Measurements from ENCODE around the gene GNB5. TPM values are rescaled to one million over a fixed set of nuclear protein-coding genes. Genes with fewer than 3 reads are reported as not detected.

Gene GNB5
- total RNA-seq, 1 experiment from 2014 or later: 32.8 TPM

DNA sequence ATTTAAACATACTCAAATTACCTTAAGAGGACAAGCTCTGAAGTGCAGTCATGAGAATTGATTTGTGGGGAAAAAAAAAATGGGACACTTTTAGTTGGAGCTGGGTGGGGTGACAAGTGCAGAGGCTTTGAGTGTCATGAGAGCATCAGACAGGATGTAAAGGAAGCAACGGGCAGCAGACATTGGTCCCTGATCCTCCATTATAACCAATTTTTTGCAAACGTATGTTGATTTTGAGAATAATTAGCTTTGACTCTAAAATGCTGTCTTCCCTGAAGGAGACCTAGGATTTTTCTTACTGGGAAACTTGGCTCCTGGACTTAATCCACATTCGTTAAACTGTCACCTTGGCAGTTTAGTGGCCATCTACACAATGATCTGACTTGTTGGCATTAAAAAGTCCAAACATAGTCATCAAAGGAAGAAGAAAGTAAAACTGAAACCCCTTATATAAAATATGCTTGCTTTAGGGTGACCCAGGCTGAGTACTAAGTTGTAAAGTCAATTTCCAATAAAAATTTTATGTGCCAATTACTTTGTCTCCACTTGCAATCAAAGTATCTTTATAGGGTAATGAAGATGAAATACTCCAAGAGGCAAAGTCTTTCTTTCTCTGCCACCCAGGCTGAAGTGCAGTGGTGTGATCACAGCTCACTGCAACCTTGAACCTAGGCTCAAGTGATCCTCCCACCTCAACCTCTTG is 124.2 kb downstream of the GNB5 start:
- DNase-seq (ENCODE audit: low spot score): no peak

Small RNA genes within 50 kb of the gene (small RNA-seq; reads per million reads assigned to genes)
- gene RF00019: not detected

Other genes with a start within 250 kb of the GNB5 start
- 14.6 and 16.7 TPM in 2 replicates for gene LEO1, start 219.6 kb downstream of the GNB5 start, total RNA-seq (2014; rRNA removed; shearing (Covaris generic))
- 22.8 and 24.5 TPM in 2 replicates for gene MAPK6, start 172.2 kb downstream of the GNB5 start, total RNA-seq (2014; rRNA removed; shearing (Covaris generic))
- 1.3 and 1.5 TPM in 2 replicates for gene BCL2L10, start 78.6 kb downstream of the GNB5 start, total RNA-seq (2014; rRNA removed; shearing (Covaris generic))
- 15.9 and 23.4 TPM in 2 replicates for gene MYO5C, start 104.4 kb upstream of the GNB5 start, total RNA-seq (2014; rRNA removed; shearing (Covaris generic))

All from HT-29 (cell line).